MM.1S (cell line): Measurements from ENCODE around the gene SOX18.

Experiments
- DNase-seq: peaks from one replicate; pipeline ENCODE4 v3.0.0-alpha.2; 2015
- H2AFZ ChIP-seq: fragments of 300-600 bp; sonication (generic); 2 replicates; pipeline ENCODE4 v1.6.0; 2016; ENCODE audit warnings: antibody characterized with exemption, low read length
- H3F3A ChIP-seq: fragments of 300-600 bp; sonication (generic); 2 replicates; pipeline ENCODE4 v1.6.1; 2016; ENCODE audit warnings: mild to moderate bottlenecking, antibody characterized with exemption, low read length, moderate library complexity, mixed read lengths; ENCODE audit not compliant: insufficient read depth
- H3K27ac ChIP-seq: fragments of 300-600 bp; sonication (generic); 2 replicates; pipeline ENCODE4 v1.5.1; 2016; ENCODE audit warnings: mild to moderate bottlenecking, low read length
- H3K27me3 ChIP-seq: fragments of 300-600 bp; sonication (generic); replicated peaks from 2 replicates; pipeline ENCODE4 v1.6.0; 2016; ENCODE audit warnings: low read length; ENCODE audit not compliant: insufficient read depth
- H3K36me3 ChIP-seq: fragments of 300-600 bp; sonication (generic); replicated peaks from 2 replicates; pipeline ENCODE4 v1.6.1; 2016; ENCODE audit warnings: mild to moderate bottlenecking, low read length, mixed read lengths; ENCODE audit not compliant: insufficient read depth
- H3K4me1 ChIP-seq: fragments of 300-600 bp; sonication (generic); 2 replicates; pipeline ENCODE4 v1.6.1; 2016; ENCODE audit warnings: low read length, mixed read lengths
- H3K4me2 ChIP-seq: fragments of 300-600 bp; sonication (generic); 2 replicates; pipeline ENCODE4 v1.6.0; 2016; ENCODE audit warnings: low read depth, low read length
- H3K4me3 ChIP-seq: fragments of 300-600 bp; sonication (generic); 2 replicates; pipeline ENCODE4 v1.5.1; 2016; ENCODE audit warnings: low read length, mixed read lengths
- H3K79me2 ChIP-seq: fragments of 300-600 bp; sonication (generic); 2 replicates; pipeline ENCODE4 v1.6.1; 2016; ENCODE audit warnings: mixed run types, low read length, mixed read lengths
- H3K9ac ChIP-seq: fragments of 300-600 bp; sonication (generic); 2 replicates; pipeline ENCODE4 v1.6.1; 2016; ENCODE audit warnings: low read length, mixed read lengths
- H3K9me2 ChIP-seq: fragments of 300-600 bp; sonication (generic); replicated peaks from 2 replicates; pipeline ENCODE4 v1.6.1; 2016; ENCODE audit warnings: mild to moderate bottlenecking, low read length, mixed read lengths; ENCODE audit not compliant: insufficient read depth
- H3K9me3 ChIP-seq: fragments of 300-600 bp; sonication (generic); replicated peaks from 2 replicates; pipeline ENCODE4 v1.6.1; 2016; ENCODE audit warnings: mild to moderate bottlenecking, low read length, mixed read lengths; ENCODE audit not compliant: insufficient read depth
- H4K20me1 ChIP-seq: fragments of 300-600 bp; sonication (generic); 2 replicates; pipeline ENCODE4 v1.6.1; 2016; ENCODE audit warnings: mild to moderate bottlenecking, low read length, moderate library complexity, mixed read lengths; ENCODE audit not compliant: insufficient read depth
- EZH2 ChIP-seq: fragments of 300-600 bp; sonication (generic); optimal IDR thresholded peaks from 2 replicates; pipeline ENCODE3; 2017; ENCODE audit warnings: low read depth, mild to moderate bottlenecking, antibody characterized with exemption, low read length, mixed read lengths
- EZH2phosphoT487 ChIP-seq: fragments of 300-600 bp; sonication (generic); IDR thresholded peaks from 2 replicates; pipeline ENCODE4 v1.6.1; 2018; ENCODE audit warnings: antibody characterized with exemption, low read length
- TF ChIP-seq, protein P1 (sequence below): fragments of 300-600 bp; sonication (generic); IDR thresholded peaks from 2 replicates; pipeline ENCODE4 v1.5.1; 2016; ENCODE audit warnings: antibody characterized with exemption, low read length, mixed read lengths

The SOX18 gene

DNA sequence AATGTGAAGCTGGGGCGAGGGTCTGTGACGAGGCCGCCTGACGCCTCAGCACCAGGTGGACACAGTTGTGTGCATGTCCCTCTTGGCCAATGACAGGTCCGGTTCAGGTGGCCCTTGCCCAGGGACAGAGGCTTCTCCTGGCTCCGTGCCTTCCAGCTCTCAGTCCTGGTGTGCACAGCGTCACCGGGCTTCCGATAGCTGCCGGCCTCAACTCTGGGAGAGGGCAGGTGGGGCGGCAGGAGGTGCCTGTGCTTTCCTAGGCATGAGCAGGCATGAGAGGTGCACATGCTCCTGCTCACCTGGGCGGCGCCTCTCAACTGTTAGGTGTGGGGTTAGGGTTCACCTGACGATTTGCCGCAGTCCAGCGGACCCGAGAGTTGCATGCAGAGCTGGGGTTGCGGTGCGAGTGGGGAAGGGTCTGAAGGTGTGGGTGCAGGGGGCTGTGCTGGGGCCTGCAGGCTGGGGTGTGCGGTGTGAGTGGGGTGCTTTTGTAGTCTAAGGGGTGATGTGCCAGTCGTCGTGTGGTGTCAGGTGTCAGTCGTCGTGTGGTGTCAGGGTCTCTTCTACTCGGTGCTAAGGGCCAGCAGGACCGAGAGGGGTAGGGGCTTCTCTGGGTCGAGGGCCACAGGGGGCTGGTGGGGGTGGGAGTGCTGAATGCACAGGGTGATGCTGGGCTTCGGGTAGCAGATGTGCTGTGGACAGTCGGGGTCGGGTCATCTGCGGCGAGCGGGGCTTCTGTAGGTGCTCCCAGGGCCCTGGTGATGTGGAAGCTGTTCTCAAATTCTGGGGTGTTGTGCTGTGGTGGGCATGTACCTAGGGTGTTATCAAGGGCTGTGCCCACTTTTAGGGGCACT lies 3.8 kb upstream of the SOX18 start:
- Histone ChIP-seq H3K9me3 (no peaks in the 10 kb centered on the region), H3K4me3 (no peak overlapping the region), H3K4me2 (no peak overlapping the region)

GRCh38 chr20:64052326-64052722 lies 2.9 kb upstream of the SOX18 start:
- no peaks in the 10 kb centered on the region for H3K4me1 ChIP-seq

More for the DNA sequence above, 3.8 kb upstream of the SOX18 start:
- Histone ChIP-seq H3K9ac (no peak overlapping the region), H2AFZ (no peak overlapping the region), H3K27ac (no peak overlapping the region), H3K79me2 (no peaks in the 10 kb centered on the region), H4K20me1 (no peaks in the 10 kb centered on the region), H3F3A (no peaks in the 10 kb centered on the region), H3K4me1 (no peaks in the 10 kb centered on the region), H3K27me3 (peaks cover 64% of the 10 kb centered on the region), H3K9me2 (no peaks in the 10 kb centered on the region), H3K36me3 (no peaks in the 10 kb centered on the region)
- DNase-seq = no peak
- TF ChIP-seq EZH2phosphoT487 = no peak
- TF ChIP-seq, protein P1, sequence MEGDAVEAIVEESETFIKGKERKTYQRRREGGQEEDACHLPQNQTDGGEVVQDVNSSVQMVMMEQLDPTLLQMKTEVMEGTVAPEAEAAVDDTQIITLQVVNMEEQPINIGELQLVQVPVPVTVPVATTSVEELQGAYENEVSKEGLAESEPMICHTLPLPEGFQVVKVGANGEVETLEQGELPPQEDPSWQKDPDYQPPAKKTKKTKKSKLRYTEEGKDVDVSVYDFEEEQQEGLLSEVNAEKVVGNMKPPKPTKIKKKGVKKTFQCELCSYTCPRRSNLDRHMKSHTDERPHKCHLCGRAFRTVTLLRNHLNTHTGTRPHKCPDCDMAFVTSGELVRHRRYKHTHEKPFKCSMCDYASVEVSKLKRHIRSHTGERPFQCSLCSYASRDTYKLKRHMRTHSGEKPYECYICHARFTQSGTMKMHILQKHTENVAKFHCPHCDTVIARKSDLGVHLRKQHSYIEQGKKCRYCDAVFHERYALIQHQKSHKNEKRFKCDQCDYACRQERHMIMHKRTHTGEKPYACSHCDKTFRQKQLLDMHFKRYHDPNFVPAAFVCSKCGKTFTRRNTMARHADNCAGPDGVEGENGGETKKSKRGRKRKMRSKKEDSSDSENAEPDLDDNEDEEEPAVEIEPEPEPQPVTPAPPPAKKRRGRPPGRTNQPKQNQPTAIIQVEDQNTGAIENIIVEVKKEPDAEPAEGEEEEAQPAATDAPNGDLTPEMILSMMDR = no peak
- TF ChIP-seq EZH2 = no peak

DNA sequence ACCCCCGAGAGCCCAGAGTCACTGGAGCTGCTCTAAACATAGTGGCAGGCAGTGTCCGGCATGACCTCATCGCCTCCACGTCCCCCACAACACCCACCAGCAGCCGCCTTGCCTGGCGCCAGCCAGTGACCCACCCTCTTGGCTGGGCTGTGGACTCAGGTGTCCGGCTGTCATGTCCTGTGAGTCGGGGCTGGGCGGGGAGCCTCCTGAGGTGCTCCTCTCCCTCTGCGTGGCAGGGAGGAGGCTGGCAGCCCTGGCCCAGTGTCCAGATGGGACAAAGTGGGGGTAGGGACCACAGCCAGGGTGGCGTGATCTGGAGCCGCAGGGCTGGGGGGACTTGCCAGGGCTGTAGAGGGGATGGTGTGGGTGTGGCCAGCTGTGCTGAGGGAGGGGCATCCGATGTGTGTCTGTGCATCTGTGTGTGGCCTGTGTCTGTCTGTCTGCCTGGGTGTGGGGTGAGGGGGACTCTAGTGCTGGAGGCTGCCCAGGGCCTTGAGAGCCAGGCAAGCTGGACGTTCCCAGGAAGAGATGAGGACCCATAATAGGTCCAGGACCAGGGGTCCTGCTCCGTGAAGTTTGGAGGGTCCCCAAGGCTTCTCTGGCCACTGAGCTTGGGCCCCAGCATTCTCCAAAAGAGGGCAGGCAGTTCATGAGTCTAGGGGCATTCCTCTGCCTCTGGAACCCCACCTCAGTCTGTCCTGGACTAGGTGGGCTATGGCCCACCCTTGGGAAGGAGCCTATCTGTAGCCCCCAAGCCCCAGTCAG lies 2.3 kb upstream of the SOX18 start:
- no peaks in the 10 kb centered on the region for H3F3A ChIP-seq
- TF ChIP-seq, protein P1 = no peak
- TF ChIP-seq EZH2 (no peak), EZH2phosphoT487 (no peak)
- no peak overlapping the region for H3K4me3 ChIP-seq
- peaks cover 70% of the 10 kb centered on the region for H3K27me3 ChIP-seq
- DNase-seq = no peak
- H3K79me2 ChIP-seq = no peaks in the 10 kb centered on the region
- no peak overlapping the region for H2AFZ ChIP-seq
- H3K27ac ChIP-seq = no peak overlapping the region
- no peaks in the 10 kb centered on the region for H3K9me3 ChIP-seq
- no peak overlapping the region for H3K9ac ChIP-seq
- H3K4me1 ChIP-seq = no peaks in the 10 kb centered on the region
- no peaks in the 10 kb centered on the region for H3K9me2 ChIP-seq
- no peak overlapping the region for H3K4me2 ChIP-seq
- no peaks in the 10 kb centered on the region for H3K36me3 ChIP-seq
- no peaks in the 10 kb centered on the region for H4K20me1 ChIP-seq

More at GRCh38 chr20:64052326-64052722, 2.9 kb upstream of the SOX18 start:
- H3K27me3 ChIP-seq = peaks cover 70% of the 10 kb centered on the region
- no peak overlapping the region for H3K27ac ChIP-seq
- H3K79me2 ChIP-seq = no peaks in the 10 kb centered on the region
- H3K36me3 ChIP-seq = no peaks in the 10 kb centered on the region
- no peaks in the 10 kb centered on the region for H4K20me1 ChIP-seq
- H3F3A ChIP-seq = no peaks in the 10 kb centered on the region
- TF ChIP-seq EZH2phosphoT487 (no peak), EZH2 (no peak)
- TF ChIP-seq, protein P1 = no peak
- no peaks in the 10 kb centered on the region for H3K9me3 ChIP-seq
- no peak overlapping the region for H3K4me3 ChIP-seq
- no peak overlapping the region for H3K4me2 ChIP-seq
- DNase-seq = no peak
- H2AFZ ChIP-seq = no peak overlapping the region
- no peaks in the 10 kb centered on the region for H3K9me2 ChIP-seq
- no peak overlapping the region for H3K9ac ChIP-seq
